Measurements from ENCODE around the gene STOM.
"Not testable (repeated sequence)": the region's sequence is repeated elsewhere in the genome, so short reads cannot be mapped to it uniquely, and the experiment has no call there.

STOM gene

GRCh38 chr9:121300283-121301119, 69.5 kb downstream of the STOM start:
- no peak for DNase-seq (ENCODE audit: low spot score)

GRCh38 chr9:121299467-121300282, 70.4 kb downstream of the STOM start:
- DNase-seq (ENCODE audit: low spot score): no peak

GRCh38 chr9:121298689-121299466, 71.2 kb downstream of the STOM start:
- DNase-seq (ENCODE audit: low spot score): no peak

- DNase-seq (ENCODE audit: low spot score): no peak
Observed at GRCh38 chr9:121298016-121298538, 72.0 kb downstream of the STOM start.

GRCh38 chr9:121297389-121297788, 72.7 kb downstream of the STOM start:
- no peak for DNase-seq (ENCODE audit: low spot score)

- DNase-seq (ENCODE audit: low spot score): no peak
Observed at GRCh38 chr9:121296213-121297127, 73.6 kb downstream of the STOM start.

GRCh38 chr9:121295662-121296191, 74.3 kb downstream of the STOM start:
- no peak for DNase-seq (ENCODE audit: low spot score)

GRCh38 chr9:121294866-121295661, 75.0 kb downstream of the STOM start:
- no peak for DNase-seq (ENCODE audit: low spot score)

- no peak for DNase-seq (ENCODE audit: low spot score)
Observed at GRCh38 chr9:121294151-121294743, 75.8 kb downstream of the STOM start.

- DNase-seq (ENCODE audit: low spot score): no peak
Observed at GRCh38 chr9:121292801-121293241, 77.2 kb downstream of the STOM start.

GRCh38 chr9:121292051-121292450, 78.0 kb downstream of the STOM start:
- DNase-seq (ENCODE audit: low spot score): no peak

- DNase-seq (ENCODE audit: low spot score): not testable (repeated sequence)
Observed at GRCh38 chr9:121291536-121291935, 78.5 kb downstream of the STOM start.

GRCh38 chr9:121289772-121290370, 80.2 kb downstream of the STOM start:
- DNase-seq (ENCODE audit: low spot score): no peak

- DNase-seq (ENCODE audit: low spot score): no peak
Observed at GRCh38 chr9:121289026-121289771, 80.9 kb downstream of the STOM start.

All from CD4-positive, alpha-beta T cell treated with Interleukin-2 at 100 ng/mL for 4 hours (primary cell).